H54 (cell line): ENCODE measurements around the gene LGR6.
A peak's percentile ranks its signal among the peaks of the same experiment; 100 is the strongest.

Source experiments
- DNase-seq: peaks from one replicate; pipeline ENCODE4 v3.0.0; 2011; ENCODE audit warnings: low spot score, mixed read lengths; ENCODE audit not compliant: insufficient read length
- FAIRE-seq: peaks from 3 replicates; lab custom pipeline; 2011; peaks lifted over from hg19 to GRCh38; lab: Jason Lieb, UNC
- POLR2A ChIP-seq: IDR thresholded peaks from 2 replicates; pipeline ENCODE4 v1.6.1; 2011; ENCODE audit warnings: low read depth, mild to moderate bottlenecking, low read length

LGR6 gene

DNA sequence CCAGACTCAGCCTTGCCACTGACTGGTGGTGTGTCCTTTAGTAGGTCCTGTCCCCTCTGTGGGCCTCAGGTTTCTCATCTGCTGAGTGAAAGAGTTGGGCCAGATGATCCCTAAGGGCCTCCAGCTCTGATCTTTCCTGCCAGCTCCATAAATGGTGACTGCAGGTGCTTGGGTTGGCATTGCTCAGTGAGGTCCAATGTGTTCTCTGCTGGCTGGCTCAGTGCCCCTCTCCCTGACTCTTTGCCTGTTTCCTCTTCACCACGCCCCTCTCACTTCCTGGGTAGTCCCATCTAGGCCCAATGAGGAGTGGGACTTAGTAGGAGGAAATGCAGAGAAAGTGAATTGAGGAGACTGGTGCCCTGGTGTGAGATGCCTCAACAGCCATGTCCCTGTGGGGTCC is 111.6 kb downstream of the LGR6 start:
- DNase-seq (no peak), FAIRE-seq (no peak)
- no peak for TF ChIP-seq POLR2A

DNA sequence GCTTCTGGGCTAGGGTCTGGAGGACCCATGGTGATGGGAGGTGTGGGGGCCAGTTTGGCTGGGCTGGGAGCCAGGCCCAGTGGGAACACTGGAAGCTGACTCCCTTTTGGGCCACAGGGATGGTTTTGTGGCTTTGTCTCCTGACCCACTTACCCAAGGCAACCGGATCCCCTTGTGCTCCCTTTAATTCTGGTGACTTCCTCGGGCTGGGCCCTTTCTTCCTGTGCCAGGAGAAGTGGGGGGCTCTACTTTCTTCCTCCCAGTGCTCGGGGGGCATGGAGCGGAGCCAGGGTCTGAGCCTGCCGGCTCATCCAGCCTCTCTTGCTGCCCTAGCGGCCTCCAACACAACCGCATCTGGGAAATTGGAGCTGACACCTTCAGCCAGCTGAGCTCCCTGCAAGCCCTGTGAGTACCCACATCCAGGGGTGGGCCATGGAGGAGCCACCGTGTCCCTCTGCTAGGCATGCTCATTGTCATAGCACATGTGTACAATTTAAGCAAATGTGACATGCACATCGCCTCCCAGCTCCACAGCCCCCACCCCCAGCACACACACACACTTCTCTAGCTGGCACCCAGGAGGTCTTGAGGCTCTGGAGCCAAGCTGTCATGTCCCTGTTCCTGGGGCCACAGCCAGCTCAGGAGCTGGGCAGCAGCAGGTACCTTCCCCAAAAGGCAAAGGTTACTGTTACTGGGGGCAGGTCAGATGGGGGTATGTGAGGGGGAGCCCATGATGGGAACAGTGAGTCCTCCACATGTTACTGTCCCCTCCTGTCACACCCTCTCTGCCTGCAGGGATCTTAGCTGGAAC is 113.1 kb downstream of the LGR6 start:
- no peak for TF ChIP-seq POLR2A
- DNase-seq, result no peak
- no peak for FAIRE-seq

DNA sequence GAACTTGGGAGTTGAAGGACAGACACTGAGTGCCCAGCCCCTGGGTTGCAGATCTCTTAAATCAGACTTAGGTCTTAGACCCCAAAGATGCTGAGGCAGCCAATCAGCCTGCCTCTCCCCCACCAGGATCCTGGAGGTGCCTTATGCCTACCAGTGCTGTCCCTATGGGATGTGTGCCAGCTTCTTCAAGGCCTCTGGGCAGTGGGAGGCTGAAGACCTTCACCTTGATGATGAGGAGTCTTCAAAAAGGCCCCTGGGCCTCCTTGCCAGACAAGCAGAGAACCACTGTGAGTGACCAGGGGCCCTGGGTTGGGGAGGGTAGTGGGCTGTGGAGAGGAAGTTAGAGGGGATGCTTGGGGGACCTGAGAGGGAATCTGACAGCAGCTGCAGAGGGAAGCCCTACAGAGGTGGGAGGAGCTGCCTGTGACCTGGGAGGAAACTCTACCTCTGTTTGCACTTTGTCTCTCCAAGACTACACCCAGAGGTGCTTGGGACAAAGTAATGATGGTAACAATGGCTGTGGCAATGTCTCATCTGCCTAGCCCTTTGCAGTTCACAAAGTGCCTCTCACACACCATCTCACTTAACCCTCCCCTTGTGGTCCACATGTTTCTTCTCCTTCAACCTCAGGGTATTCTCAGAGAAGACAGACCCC is 116.6 kb downstream of the LGR6 start:
- FAIRE-seq, result no peak
- no peak for TF ChIP-seq POLR2A
- DNase-seq, result no peak

DNA sequence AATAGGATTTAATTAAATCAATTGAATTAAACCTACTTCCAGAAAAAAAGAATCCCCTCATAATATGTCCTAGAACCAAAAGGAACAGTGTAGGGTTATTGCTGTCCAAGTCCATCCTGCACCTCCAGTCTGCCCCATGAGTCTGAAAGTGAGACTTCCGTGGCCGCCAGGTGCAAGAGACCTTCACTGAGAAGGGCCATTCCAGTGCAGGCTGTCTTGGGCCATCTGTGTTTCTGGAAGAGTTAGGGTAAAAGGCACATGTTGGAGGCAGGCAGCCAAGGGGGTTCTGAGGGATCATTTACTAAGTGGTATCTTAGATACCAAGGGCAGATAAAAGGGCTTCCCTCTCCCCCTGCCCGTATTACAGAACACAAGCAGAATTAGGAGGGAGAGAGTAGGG is 117.1 kb downstream of the LGR6 start:
- TF ChIP-seq POLR2A, result no peak
- DNase-seq (no peak), FAIRE-seq (no peak)

DNA sequence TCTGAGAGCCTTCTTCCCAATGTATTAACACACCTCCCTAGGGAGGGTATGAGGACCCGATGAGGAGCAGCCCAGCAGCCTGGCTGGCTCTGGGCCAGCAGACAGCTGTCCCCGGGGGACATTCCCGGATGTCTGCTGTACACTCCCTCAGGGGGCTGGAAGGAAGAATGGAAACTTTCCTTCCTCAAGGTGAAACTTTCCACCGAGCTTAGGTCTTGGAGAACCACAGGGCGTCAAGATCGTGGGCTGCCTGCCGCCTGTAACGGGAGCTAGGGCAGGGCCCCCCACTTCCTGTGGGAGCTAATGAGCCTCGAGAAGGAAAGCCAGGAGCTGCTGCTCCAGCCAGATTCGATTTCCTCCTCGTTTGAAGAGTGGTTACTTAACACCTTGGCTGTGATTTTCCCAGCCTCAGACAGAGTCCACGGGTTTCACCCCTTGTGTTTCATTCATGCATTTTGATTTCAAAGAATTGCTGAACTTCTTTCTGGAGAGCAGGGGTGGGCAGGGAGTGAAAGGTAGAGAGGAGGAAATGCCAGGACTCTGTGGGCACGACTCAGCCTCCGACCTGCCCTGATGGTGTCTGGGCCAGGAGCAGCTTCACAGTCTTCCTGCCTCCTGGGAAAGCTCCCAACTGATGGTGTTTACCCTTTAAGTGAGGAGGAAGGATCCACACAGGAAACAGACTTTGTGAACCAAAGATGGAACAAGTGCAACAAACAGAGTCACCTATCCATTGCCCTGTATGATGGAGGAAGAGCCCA is 118.5 kb downstream of the LGR6 start:
- TF ChIP-seq POLR2A, result no peak
- DNase-seq, result no peak
- no peak for FAIRE-seq

DNA sequence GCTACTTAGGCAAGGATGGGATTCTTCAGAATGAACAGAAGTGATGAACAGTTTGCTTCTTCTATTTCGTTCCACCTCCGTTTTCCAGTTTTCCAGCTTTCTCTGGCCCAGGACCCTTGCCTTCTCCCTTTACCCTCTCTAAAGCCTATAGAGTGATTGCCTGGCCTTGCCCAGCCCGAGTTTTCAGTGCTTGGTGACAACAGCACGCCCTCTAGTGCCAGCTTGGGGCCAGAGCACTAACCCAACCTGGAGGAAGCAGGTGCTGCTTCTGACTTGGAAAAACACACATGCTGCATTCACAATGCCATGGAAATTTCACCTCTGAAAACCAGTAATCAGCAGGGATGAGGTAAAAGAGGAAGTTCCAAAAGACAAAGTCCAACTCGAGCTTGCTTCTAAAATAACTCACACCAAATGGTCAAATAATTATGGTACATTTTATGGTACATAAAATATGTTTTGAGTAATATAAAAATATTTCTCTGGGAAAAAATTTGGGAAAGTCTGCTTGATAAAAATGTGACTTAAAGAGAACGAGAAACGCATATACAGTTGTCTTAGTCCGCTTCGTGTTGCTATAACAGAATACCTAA is 122.1 kb downstream of the LGR6 start:
- no peak for TF ChIP-seq POLR2A
- FAIRE-seq (no peak), DNase-seq (peak; percentile 69)

DNA sequence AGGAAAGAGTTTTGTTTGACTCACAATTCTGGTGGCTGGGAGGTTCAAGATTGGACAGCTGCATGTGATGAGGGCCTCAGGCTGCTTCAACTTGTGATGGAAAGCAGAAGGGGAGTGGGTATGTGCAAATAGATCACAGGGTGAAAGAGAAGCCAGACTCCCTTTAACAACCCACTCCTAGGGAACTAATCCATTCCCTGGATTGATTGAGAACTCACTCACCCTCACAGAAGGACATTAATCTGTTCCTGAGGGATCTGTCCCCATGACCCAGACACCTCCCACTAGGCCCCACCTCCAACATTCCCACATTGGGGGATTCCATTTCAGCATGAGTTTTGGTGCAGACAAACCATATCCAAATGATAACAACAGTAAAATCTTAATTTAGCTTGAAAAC is 122.6 kb downstream of the LGR6 start:
- FAIRE-seq, result no peak

DNA sequence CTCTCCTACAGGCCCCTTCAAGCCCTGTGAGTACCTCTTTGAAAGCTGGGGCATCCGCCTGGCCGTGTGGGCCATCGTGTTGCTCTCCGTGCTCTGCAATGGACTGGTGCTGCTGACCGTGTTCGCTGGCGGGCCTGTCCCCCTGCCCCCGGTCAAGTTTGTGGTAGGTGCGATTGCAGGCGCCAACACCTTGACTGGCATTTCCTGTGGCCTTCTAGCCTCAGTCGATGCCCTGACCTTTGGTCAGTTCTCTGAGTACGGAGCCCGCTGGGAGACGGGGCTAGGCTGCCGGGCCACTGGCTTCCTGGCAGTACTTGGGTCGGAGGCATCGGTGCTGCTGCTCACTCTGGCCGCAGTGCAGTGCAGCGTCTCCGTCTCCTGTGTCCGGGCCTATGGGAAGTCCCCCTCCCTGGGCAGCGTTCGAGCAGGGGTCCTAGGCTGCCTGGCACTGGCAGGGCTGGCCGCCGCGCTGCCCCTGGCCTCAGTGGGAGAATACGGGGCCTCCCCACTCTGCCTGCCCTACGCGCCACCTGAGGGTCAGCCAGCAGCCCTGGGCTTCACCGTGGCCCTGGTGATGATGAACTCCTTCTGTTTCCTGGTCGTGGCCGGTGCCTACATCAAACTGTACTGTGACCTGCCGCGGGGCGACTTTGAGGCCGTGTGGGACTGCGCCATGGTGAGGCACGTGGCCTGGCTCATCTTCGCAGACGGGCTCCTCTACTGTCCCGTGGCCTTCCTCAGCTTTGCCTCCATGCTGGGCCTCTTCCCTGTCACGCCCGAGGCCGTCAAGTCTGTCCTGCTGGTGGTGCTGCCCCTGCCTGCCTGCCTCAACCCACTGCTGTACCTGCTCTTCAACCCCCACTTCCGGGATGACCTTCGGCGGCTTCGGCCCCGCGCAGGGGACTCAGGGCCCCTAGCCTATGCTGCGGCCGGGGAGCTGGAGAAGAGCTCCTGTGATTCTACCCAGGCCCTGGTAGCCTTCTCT is 124.6 kb downstream of the LGR6 start:
- TF ChIP-seq POLR2A, result no peak
- DNase-seq (no peak), FAIRE-seq (no peak)

More for the DNA sequence above, 122.6 kb downstream of the LGR6 start:
- TF ChIP-seq POLR2A, result no peak
- no peak for DNase-seq

DNA sequence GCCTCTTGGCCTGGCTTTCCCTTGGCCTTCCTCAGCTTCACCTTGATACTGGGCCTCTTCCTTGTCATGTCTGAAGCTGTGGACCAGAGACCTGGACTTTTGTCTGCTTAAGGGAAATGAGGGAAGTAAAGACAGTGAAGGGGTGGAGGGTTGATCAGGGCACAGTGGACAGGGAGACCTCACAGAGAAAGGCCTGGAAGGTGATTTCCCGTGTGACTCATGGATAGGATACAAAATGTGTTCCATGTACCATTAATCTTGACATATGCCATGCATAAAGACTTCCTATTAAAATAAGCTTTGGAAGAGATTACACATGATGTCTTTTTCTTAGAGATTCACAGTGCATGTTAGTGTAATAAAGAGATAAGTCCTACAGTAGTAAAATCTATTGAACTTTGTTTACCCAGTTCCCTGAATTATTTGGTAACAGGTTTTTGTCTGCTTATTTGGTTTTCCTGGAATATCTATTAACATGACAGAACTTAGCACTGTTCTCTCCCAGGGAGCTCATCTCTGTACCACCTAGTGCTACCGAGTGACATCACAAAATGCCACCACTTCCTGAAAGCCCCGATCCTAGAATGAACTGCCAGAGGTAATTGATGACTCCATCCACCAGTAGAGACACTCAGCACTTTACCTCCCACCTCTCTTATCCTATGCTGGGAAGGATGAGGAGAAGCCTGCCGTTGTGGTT is 125.9 kb downstream of the LGR6 start:
- TF ChIP-seq POLR2A, result no peak
- FAIRE-seq, result no peak
- DNase-seq, result no peak

DNA sequence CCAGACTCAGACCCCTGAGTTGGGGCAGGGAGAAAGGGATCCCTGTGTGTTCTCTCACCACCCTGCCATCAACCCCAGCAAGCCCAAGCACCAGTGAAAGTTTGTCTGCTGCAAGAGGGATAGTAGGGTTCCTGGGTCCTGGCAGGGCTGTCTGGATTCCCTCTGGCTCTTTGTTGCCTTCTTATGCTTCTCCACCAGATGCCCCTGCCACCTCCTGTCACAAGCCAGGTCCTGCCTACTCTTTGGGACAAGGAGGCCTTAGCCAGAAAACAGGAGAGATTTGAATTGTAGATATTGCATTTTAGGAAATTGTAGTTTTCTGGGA is 126.4 kb downstream of the LGR6 start:
- no peak for DNase-seq
- FAIRE-seq, result no peak
- TF ChIP-seq POLR2A, result no peak

DNA sequence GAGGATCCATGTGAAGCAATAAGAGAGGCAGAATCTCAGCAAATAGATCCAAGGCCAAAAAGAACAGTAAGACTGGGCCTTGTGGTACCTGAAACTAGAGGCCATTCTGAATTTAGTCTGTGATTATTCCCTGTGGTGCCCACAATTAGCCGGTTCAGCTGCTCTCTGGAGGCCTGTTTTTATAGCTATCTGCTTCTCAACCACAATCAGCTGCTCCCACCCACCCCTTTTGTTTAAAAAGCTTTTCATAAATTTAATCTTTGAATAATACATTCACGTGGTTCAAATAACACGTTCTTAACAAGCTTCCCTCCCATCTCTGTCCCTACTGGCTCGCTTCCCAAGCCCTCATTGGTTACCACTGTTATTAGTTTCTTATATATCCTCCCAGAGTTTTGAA is 130.1 kb downstream of the LGR6 start:
- no peak for TF ChIP-seq POLR2A
- DNase-seq (no peak), FAIRE-seq (no peak)

DNA sequence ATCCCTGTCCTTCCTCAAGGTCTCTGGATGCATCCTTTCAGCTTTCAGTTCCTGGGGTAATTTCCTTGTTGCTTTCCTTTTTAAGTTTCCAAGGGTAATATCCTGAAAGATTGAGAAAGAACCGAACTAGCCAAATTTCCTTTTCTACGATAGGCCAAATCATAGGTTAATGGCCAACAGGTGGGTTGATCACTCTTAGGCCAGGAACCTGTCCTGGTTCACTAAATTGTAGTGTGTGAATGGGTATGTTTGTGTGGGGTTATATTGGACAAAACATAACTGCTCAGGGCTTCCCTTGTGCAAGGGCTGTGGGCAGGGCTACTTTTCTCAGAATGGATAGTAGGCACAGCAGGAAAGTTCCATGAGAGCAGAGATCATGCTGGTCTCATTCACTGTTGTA is 131.0 kb downstream of the LGR6 start:
- DNase-seq (no peak), FAIRE-seq (no peak)
- no peak for TF ChIP-seq POLR2A
